Lower lobe of right lung (tissue), 2 donors: ENCODE results near the gene SUGT1. TPM values are rescaled to one million over a fixed set of nuclear protein-coding genes. Genes with fewer than 3 reads are reported as not detected.
"Not testable (repeated sequence)": the region's sequence is repeated elsewhere in the genome, so short reads cannot be mapped to it uniquely, and the experiment has no call there.

Experiments used
- ATAC-seq, 2 donors: fragments of 200-7000 bp; cut with Tn5 transposase; one replicate each; pipeline ENCODE4 v1.9.1; 2020 to 2022; ENCODE audit warnings: mild to moderate bottlenecking in 2 of 2, moderate library complexity in 2 of 2
- DNase-seq: peaks from one replicate; pipeline ENCODE4 v3.0.0-alpha.2; 2020
- H3K27ac ChIP-seq: fragments of 200-600 bp; one replicate; pipeline ENCODE4 v1.8.0; 2022
- H3K27me3 ChIP-seq: fragments of 200-600 bp; one replicate; pipeline ENCODE4 v1.8.0; 2022; ENCODE audit warnings: low read depth
- H3K36me3 ChIP-seq: fragments of 200-600 bp; one replicate; pipeline ENCODE4 v1.8.0; 2022; ENCODE audit warnings: mild to moderate bottlenecking
- H3K4me1 ChIP-seq: fragments of 200-600 bp; one replicate; pipeline ENCODE4 v1.8.0; 2022
- H3K4me3 ChIP-seq: fragments of 200-600 bp; one replicate; pipeline ENCODE4 v1.8.0; 2022; ENCODE audit warnings: mild to moderate bottlenecking
- H3K9me3 ChIP-seq: fragments of 200-600 bp; one replicate; pipeline ENCODE4 v1.8.0; 2022
- intact Hi-C: fragments of 100-400 bp; cut with DNase I; formaldehyde crosslinking; loops from one replicate; pipeline ENCODE4 v1.11.0; 2022
- total RNA-seq: library from RNA; stranded (reverse); fragmentation: NEBNext Ultra II Directional; extraction: Animal tissue kit (Norgen Biotek cat#: 25700); gene quantifications from one replicate; pipeline ENCODE4 v1.2.1, GENCODE V29; 2021
- TF ChIP-seq, protein P1 (sequence below): fragments of 200-600 bp; IDR thresholded peaks from one replicate; pipeline ENCODE4 v1.8.0; 2022; ENCODE audit warnings: antibody characterized with exemption, mild to moderate bottlenecking
- donor health status: DM: no; HTN: yes; CAD: no; lungs with severe emphysema.

Gene SUGT1
- total RNA-seq, 1 donor from 2014 or later: 42.3 TPM

GRCh38 chr13:52713894-52714293 lies 61.3 kb downstream of the SUGT1 start:
- Histone ChIP-seq H3K27me3 (no peaks in the 10 kb centered on the region), H3K9me3 (peaks cover 5% of the 10 kb centered on the region), H3K4me1 (no peaks in the 10 kb centered on the region), H3K27ac (no peak overlapping the region), H3K4me3 (no peak overlapping the region), H3K36me3 (no peaks in the 10 kb centered on the region)
- intact Hi-C loops: no loop called here
- ATAC-seq: peak; percentile 69 to 85
- DNase-seq: peak; percentile 65
- TF ChIP-seq, protein P1, sequence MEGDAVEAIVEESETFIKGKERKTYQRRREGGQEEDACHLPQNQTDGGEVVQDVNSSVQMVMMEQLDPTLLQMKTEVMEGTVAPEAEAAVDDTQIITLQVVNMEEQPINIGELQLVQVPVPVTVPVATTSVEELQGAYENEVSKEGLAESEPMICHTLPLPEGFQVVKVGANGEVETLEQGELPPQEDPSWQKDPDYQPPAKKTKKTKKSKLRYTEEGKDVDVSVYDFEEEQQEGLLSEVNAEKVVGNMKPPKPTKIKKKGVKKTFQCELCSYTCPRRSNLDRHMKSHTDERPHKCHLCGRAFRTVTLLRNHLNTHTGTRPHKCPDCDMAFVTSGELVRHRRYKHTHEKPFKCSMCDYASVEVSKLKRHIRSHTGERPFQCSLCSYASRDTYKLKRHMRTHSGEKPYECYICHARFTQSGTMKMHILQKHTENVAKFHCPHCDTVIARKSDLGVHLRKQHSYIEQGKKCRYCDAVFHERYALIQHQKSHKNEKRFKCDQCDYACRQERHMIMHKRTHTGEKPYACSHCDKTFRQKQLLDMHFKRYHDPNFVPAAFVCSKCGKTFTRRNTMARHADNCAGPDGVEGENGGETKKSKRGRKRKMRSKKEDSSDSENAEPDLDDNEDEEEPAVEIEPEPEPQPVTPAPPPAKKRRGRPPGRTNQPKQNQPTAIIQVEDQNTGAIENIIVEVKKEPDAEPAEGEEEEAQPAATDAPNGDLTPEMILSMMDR: no peak

DNA sequence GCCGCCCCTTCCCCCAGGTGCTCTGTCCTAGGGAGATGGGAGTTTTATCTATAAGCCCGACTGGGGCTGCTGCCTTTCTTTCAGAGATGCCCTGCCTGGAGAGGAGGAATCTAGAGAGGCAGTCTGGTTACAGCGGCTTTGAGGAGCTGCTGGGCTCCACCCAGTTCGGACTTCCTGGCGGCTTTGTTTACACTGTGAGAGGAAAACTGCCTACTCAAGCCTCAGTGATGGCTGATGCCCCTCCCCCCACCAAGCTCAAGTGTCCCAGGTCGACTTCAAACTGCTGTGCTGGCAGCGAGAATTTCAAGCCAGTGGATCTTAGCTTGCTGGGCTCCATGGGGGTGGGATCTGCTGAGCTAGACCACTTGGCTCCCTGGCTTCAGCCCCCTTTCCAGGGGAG lies 68.3 kb downstream of the SUGT1 start:
- H3K4me1 ChIP-seq, H3K27me3 ChIP-seq, H3K36me3 ChIP-seq, H3K9me3 ChIP-seq, ATAC-seq, intact Hi-C loops, H3K27ac ChIP-seq, H3K4me3 ChIP-seq: not testable (repeated sequence)
- DNase-seq: peak; percentile 54

DNA sequence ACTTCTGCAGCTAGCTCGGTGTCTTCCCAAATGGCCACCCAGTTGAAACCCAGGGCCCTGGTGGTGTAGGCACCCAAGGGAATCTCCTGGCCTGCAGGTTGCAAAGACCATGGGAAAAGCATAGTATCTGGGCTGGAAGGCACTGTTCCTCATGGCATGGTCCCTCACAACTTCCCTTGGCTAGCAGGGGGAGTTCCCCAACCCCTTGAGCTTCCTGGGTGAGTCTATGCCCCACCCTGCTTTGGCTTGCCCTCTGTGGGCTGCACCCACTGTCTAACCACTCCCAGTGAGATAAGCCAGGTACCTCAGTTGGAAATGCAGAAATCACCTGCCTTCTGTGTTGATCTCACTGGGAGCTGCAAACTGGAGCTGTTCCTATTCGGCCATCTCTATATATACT lies 68.7 kb downstream of the SUGT1 start:
- H3K27me3 ChIP-seq, H3K36me3 ChIP-seq, H3K9me3 ChIP-seq, H3K27ac ChIP-seq, DNase-seq, ATAC-seq, intact Hi-C loops, H3K4me1 ChIP-seq, H3K4me3 ChIP-seq: not testable (repeated sequence)

DNA sequence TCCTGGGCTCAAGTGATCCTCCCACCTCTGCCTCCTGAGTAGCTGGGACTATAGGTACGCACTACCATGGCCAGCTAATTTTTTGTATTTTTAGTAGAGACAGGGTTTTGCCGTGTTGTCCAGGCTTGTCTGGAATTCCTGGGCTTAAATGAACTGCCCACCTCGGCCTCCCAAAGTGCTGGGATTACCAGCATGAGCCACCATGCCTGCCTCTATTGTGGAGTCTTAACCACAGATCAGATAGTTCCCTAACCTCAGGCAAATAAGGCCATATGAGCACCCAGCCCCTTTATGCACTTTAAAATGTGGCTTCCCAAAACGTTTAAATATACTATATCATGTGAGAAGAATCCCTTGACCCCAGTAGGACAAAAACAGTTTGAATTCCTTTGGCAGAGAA lies 70.5 kb downstream of the SUGT1 start:
- peaks cover under 1% of the 10 kb centered on the region for H3K9me3 ChIP-seq
- H3K4me3 ChIP-seq: no peak overlapping the region
- H3K4me1 ChIP-seq: no peaks in the 10 kb centered on the region
- TF ChIP-seq, protein P1: no peak
- no peak for ATAC-seq
- DNase-seq: no peak
- no peaks in the 10 kb centered on the region for H3K27me3 ChIP-seq
- H3K36me3 ChIP-seq: no peaks in the 10 kb centered on the region
- H3K27ac ChIP-seq: no peak overlapping the region
- intact Hi-C loops: no loop called here

- intact Hi-C loops: no loop called here
- TF ChIP-seq, protein P1: no peak
- Histone ChIP-seq H3K27ac (no peak overlapping the region), H3K4me1 (no peaks in the 10 kb centered on the region), H3K27me3 (no peaks in the 10 kb centered on the region), H3K36me3 (no peaks in the 10 kb centered on the region), H3K9me3 (no peaks in the 10 kb centered on the region), H3K4me3 (no peak overlapping the region)
- no peak for DNase-seq
- ATAC-seq: no peak
These were observed 72.7 kb downstream of the SUGT1 start for GRCh38 chr13:52725302-52725701.

- Histone ChIP-seq H3K9me3 (no peaks in the 10 kb centered on the region), H3K27ac (no peak overlapping the region), H3K36me3 (no peaks in the 10 kb centered on the region), H3K4me3 (no peak overlapping the region), H3K27me3 (no peaks in the 10 kb centered on the region), H3K4me1 (no peaks in the 10 kb centered on the region)
- ATAC-seq (no peak), DNase-seq (no peak)
- TF ChIP-seq, protein P1: no peak
- intact Hi-C loops: no loop called here
These were observed 73.6 kb downstream of the SUGT1 start for GRCh38 chr13:52726258-52726657.

GRCh38 chr13:52734075-52734623 lies 81.5 kb downstream of the SUGT1 start:
- no peak overlapping the region for H3K27ac ChIP-seq
- ATAC-seq: no peak
- H3K36me3 ChIP-seq: no peaks in the 10 kb centered on the region
- no peaks in the 10 kb centered on the region for H3K9me3 ChIP-seq
- DNase-seq: no peak
- H3K27me3 ChIP-seq: peaks cover 22% of the 10 kb centered on the region
- intact Hi-C loops: no loop called here
- H3K4me1 ChIP-seq: peaks cover 8% of the 10 kb centered on the region
- no peak overlapping the region for H3K4me3 ChIP-seq
- TF ChIP-seq, protein P1: no peak
